ENCODE measurements around the gene CAPN5.

- no peak for TF ChIP-seq CTCF (IDR thresholded peaks at IDR 0.05)
- no peak for TF ChIP-seq REST (IDR thresholded peaks at IDR 0.05; ENCODE audit: insufficient read depth in 1 of 2, low read depth in 2 of 2, low read length in 1 of 2)
- TF ChIP-seq POLR2AphosphoS5 (IDR thresholded peaks at IDR 0.05; ENCODE audit: low read depth, low read length): no peak
- TF ChIP-seq TCF7L2 (IDR thresholded peaks at IDR 0.05; ENCODE audit: low read depth, low read length): no peak
Observed at GRCh38 chr11:77031599-77031998, 35.2 kb upstream of the CAPN5 start.
